CD4-positive, alpha-beta memory T cell (primary cell): Measurements from ENCODE around the gene KIAA0319L. TPM values are rescaled to one million over a fixed set of nuclear protein-coding genes. Genes with fewer than 3 reads are reported as not detected.

ENCODE experiments used
- CTCF ChIA-PET: fragments of 350-600 bp; sonication (Branson Sonifier 250); formaldehyde crosslinking; loops from one replicate; lab custom pipeline; 2021; ENCODE audit warnings: inconsistent platforms; ENCODE audit not compliant: partially characterized antibody; lab: Charles Lee
- POLR2A ChIA-PET: fragments of 350-600 bp; sonication (Branson Sonifier 250); formaldehyde crosslinking; loops from one replicate; lab custom pipeline; 2021; ENCODE audit not compliant: partially characterized antibody; lab: Charles Lee
- DNase-seq, 5 donors: peaks; one replicate each; pipeline versions ENCODE4 v3.0.0 to v3.0.0-alpha.2; 2020 to 2022; ENCODE audit warnings: mixed read lengths in 1 of 5
- H3K27ac ChIP-seq: one replicate; pipeline ENCODE4 v1.7.0; 2013; ENCODE audit warnings: low read depth, low read length
- H3K27me3 ChIP-seq: 2 replicates; pipeline ENCODE4 v1.7.0; 2013; ENCODE audit warnings: mild to moderate bottlenecking, low read length, moderate library complexity; ENCODE audit not compliant: insufficient read depth
- H3K36me3 ChIP-seq: 2 replicates; pipeline ENCODE4 v1.7.0; 2013; ENCODE audit warnings: mild to moderate bottlenecking, low read length, moderate library complexity; ENCODE audit not compliant: insufficient read depth
- H3K4me1 ChIP-seq: 2 replicates; pipeline ENCODE4 v1.7.0; 2013; ENCODE audit warnings: mild to moderate bottlenecking, low read length, moderate library complexity; ENCODE audit not compliant: insufficient read depth
- H3K4me3 ChIP-seq, 2 donors: one replicate each; pipeline ENCODE4 v1.7.0; 2013; ENCODE audit warnings: low read length in 2 of 2, mild to moderate bottlenecking in 1 of 2
- H3K9me3 ChIP-seq, 2 donors: one replicate each; pipeline ENCODE4 v1.7.0; 2013; ENCODE audit warnings: low read length in 2 of 2, control low read depth in 1 of 2; ENCODE audit not compliant: control insufficient read depth in 1 of 2
- H3K27ac Mint-ChIP-seq, 7 donors: one replicate each; pipeline ENCODE4 v1.8.0; 2020 to 2021; ENCODE audit warnings: mixed read lengths in 7 of 7, mild to moderate bottlenecking in 6 of 7, inconsistent platforms in 3 of 7, moderate library complexity in 3 of 7
- H3K27me3 Mint-ChIP-seq, 2 donors: one replicate each; pipeline ENCODE4 v1.8.0; 2020 to 2021; ENCODE audit warnings: mixed read lengths in 2 of 2
- H3K36me3 Mint-ChIP-seq, 2 donors: one replicate each; pipeline ENCODE4 v1.8.0; 2020 to 2021; ENCODE audit warnings: mixed read lengths in 2 of 2, inconsistent platforms in 1 of 2, mild to moderate bottlenecking in 1 of 2
- H3K4me1 Mint-ChIP-seq, 4 donors: one replicate each; pipeline ENCODE4 v1.8.0; 2020 to 2021; ENCODE audit warnings: mixed read lengths in 4 of 4, mild to moderate bottlenecking in 1 of 4
- H3K4me3 Mint-ChIP-seq, 8 donors: one replicate each; pipeline ENCODE4 v1.8.0; 2020 to 2021; ENCODE audit warnings: mixed read lengths in 8 of 8, mild to moderate bottlenecking in 7 of 8, moderate library complexity in 6 of 8, inconsistent platforms in 3 of 8
- H3K9me3 Mint-ChIP-seq, 8 donors: one replicate each; pipeline ENCODE4 v1.8.0; 2020 to 2021; ENCODE audit warnings: mixed read lengths in 8 of 8, mild to moderate bottlenecking in 5 of 8, inconsistent platforms in 3 of 8, moderate library complexity in 1 of 8
- intact Hi-C: fragments of 100-400 bp; cut with micrococcal nuclease; formaldehyde crosslinking; loops from one replicate; pipeline ENCODE4 v1.15.1; 2023
- polyA plus RNA-seq, 2 donors: library from polyadenylated mRNA; unstranded; fragments of 300-500 nt; fragmentation: Illumina TruSeq; gene quantifications; one replicate each; pipeline ENCODE4 v1.2.3, GENCODE V29; 2021
- total RNA-seq, 2 experiments: library from RNA; stranded (reverse); gene quantifications; one replicate each; pipeline ENCODE4 v1.2.3, GENCODE V29; 2021

The KIAA0319L gene
- total and polyA plus RNA-seq, 4 experiments from 2014 or later, result 12.7 to 82.9 (median 54.3) TPM

- Histone ChIP-seq H3K4me3 (peak overlapping the region in 1 of 2 donors; percentile 19), H3K9me3 (no peaks in the 10 kb centered on the region), H3K27ac (peak overlapping the region; percentile 52), H3K36me3 (no peaks in the 10 kb centered on the region), H3K4me1 (peaks cover 69% of the 10 kb centered on the region), H3K27me3 (no peaks in the 10 kb centered on the region)
- intact Hi-C loops, result loop anchor here (1.0 to 2.0 kb wide), 2 partner anchors 18 to 33 kb away; partner anchors contain the start of genes KIAA0319L and NCDN
- POLR2A ChIA-PET, result interaction anchor here (0.6 to 6.7 kb wide), 11 partner anchors 10 to 230 kb away, joined by 3 to 80 read pairs (median 6); partner anchors contain the start of genes KIAA0319L and NCDN
- peak overlapping the region; percentile 77 to 96 (median 94) for H3K27ac Mint-ChIP-seq
- H3K27me3 Mint-ChIP-seq, result no peaks in the 10 kb centered on the region
- peak; percentile 69 to 77 (median 71) for DNase-seq
- H3K4me1 Mint-ChIP-seq, result peaks cover 58 to 90% (median 80%) of the 10 kb centered on the region in 4 donors
- CTCF ChIA-PET, result interaction anchor here (1.4 to 12.1 kb wide), 6 partner anchors 18 to 86 kb away, joined by 3 to 195 read pairs (median 6); partner anchors contain the start of genes KIAA0319L and NCDN
- H3K4me3 Mint-ChIP-seq, result peak overlapping the region; percentile 75 to 91 (median 80)
- no peaks in the 10 kb centered on the region for H3K9me3 Mint-ChIP-seq
- peaks cover under 1 to 30% of the 10 kb centered on the region in 2 donors for H3K36me3 Mint-ChIP-seq
Observed at GRCh38 chr1:35539073-35539823, 18.0 kb downstream of the KIAA0319L start.

- Mint-ChIP-seq H3K4me3 (peak overlapping the region; percentile 18 to 88 (median 52)), H3K27ac (peak overlapping the region; percentile 77 to 94 (median 85)), H3K4me1 (peaks cover 57 to 91% (median 73%) of the 10 kb centered on the region in 4 donors), H3K36me3 (peaks cover 4 to 30% of the 10 kb centered on the region in 2 donors), H3K27me3 (no peaks in the 10 kb centered on the region), H3K9me3 (no peaks in the 10 kb centered on the region)
- Histone ChIP-seq H3K4me3 (no peak overlapping the region), H3K27me3 (no peaks in the 10 kb centered on the region), H3K4me1 (peaks cover 58% of the 10 kb centered on the region), H3K36me3 (no peaks in the 10 kb centered on the region), H3K27ac (no peak overlapping the region), H3K9me3 (no peaks in the 10 kb centered on the region)
- CTCF ChIA-PET, result interaction anchor here (1.0 to 12.1 kb wide), 6 partner anchors 21 to 239 kb away, joined by 3 to 195 read pairs (median 6); no protein-coding TSS in a partner anchor
- DNase-seq, result no peak
- intact Hi-C loops, result loop anchor here (2.0 kb wide), 1 partner anchor 19 kb away; the partner anchor contains the start of genes KIAA0319L and NCDN
- POLR2A ChIA-PET, result interaction anchor here (0.7 to 6.7 kb wide), 9 partner anchors 11 to 110 kb away, joined by 3 to 80 read pairs (median 8); partner anchors contain the start of genes KIAA0319L and NCDN
Observed at GRCh38 chr1:35537806-35538205, 19.4 kb downstream of the KIAA0319L start.

DNA sequence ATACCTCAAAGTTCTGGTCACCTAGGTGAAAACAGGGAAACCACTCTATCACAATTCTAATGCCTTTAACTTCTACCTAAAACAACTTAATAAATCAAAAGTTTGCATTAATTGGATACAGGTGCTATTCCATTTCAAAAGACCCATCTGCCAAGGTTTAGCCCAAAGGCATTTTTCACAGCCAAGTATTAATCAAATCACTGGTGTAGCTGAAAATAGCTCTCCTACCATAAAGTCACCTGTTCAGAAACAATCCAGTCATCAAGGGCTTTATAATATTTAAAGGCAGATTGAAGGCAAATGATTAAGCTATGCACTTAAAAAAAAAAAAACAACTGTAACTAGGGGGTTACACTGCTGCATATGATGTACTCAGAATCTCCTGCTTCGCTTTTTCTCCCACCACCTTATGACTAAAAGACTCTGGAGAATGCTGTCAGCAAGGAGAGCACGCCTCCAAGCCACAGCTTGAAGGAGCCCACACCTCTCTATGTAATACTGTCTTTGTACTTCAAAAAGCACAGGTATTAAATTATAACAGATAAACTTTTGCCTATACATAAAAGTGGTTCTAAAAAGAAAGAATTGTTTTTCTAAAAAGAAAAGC, 20.5 kb downstream of the KIAA0319L start:
- CTCF ChIA-PET, result interaction anchor here (1.1 to 12.1 kb wide), 10 partner anchors 8 to 179 kb away, joined by 3 to 195 read pairs (median 6); no protein-coding TSS in a partner anchor
- Histone ChIP-seq H3K27me3 (no peaks in the 10 kb centered on the region), H3K36me3 (no peaks in the 10 kb centered on the region), H3K27ac (no peak overlapping the region), H3K4me3 (no peak overlapping the region), H3K4me1 (peaks cover 56% of the 10 kb centered on the region), H3K9me3 (no peaks in the 10 kb centered on the region)
- Mint-ChIP-seq H3K4me3 (peak overlapping the region in 7 of 8 donors; percentile 40 to 68 (median 61)), H3K27ac (peak overlapping the region; percentile 77 to 94 (median 88)), H3K36me3 (peaks cover 7 to 32% of the 10 kb centered on the region in 2 donors), H3K4me1 (peaks cover 53 to 80% (median 63%) of the 10 kb centered on the region in 4 donors), H3K9me3 (no peaks in the 10 kb centered on the region), H3K27me3 (no peaks in the 10 kb centered on the region)
- POLR2A ChIA-PET, result interaction anchor here (0.9 to 6.7 kb wide), 4 partner anchors 21 to 85 kb away, joined by 4 to 80 read pairs (median 5); partner anchors contain the start of genes KIAA0319L and NCDN
- peak in 1 of 5 donors; percentile 43 for DNase-seq
- intact Hi-C loops, result no loop called here

GRCh38 chr1:35535243-35535642, 22.0 kb downstream of the KIAA0319L start:
- peaks cover 51 to 70% (median 57%) of the 10 kb centered on the region in 4 donors for H3K4me1 Mint-ChIP-seq
- H3K27ac ChIP-seq, result no peak overlapping the region
- peaks cover 7% of the 10 kb centered on the region for H3K36me3 ChIP-seq
- DNase-seq, result no peak
- POLR2A ChIA-PET, result interaction anchor here (0.9 to 1.2 kb wide), 3 partner anchors 11 to 33 kb away, joined by 3 to 5 read pairs (median 4); no protein-coding TSS in a partner anchor
- no peaks in the 10 kb centered on the region for H3K27me3 ChIP-seq
- intact Hi-C loops, result no loop called here
- no peak overlapping the region for H3K4me3 ChIP-seq
- no peaks in the 10 kb centered on the region for H3K9me3 ChIP-seq
- peak overlapping the region in 4 of 7 donors; percentile 3 to 77 (median 77) for H3K27ac Mint-ChIP-seq
- no peaks in the 10 kb centered on the region for H3K27me3 Mint-ChIP-seq
- peaks cover 49% of the 10 kb centered on the region for H3K4me1 ChIP-seq
- peaks cover 0 to 3% (median under 1%) of the 10 kb centered on the region in 8 donors for H3K9me3 Mint-ChIP-seq
- CTCF ChIA-PET, result interaction anchor here (0.6 to 12.1 kb wide), 8 partner anchors 10 to 176 kb away, joined by 3 to 195 read pairs (median 4); no protein-coding TSS in a partner anchor
- peaks cover 17 to 36% of the 10 kb centered on the region in 2 donors for H3K36me3 Mint-ChIP-seq
- H3K4me3 Mint-ChIP-seq, result peak overlapping the region in 1 of 8 donors; percentile 17

GRCh38 chr1:35533586-35533985, 23.6 kb downstream of the KIAA0319L start:
- POLR2A ChIA-PET, result no interaction called here

GRCh38 chr1:35532497-35533223, 24.5 kb downstream of the KIAA0319L start:
- H3K4me1 Mint-ChIP-seq, result peaks cover 34 to 47% (median 37%) of the 10 kb centered on the region in 4 donors
- Histone ChIP-seq H3K4me3 (no peak overlapping the region), H3K27ac (no peak overlapping the region), H3K9me3 (no peaks in the 10 kb centered on the region), H3K36me3 (peaks cover 7% of the 10 kb centered on the region), H3K4me1 (peaks cover 23% of the 10 kb centered on the region), H3K27me3 (no peaks in the 10 kb centered on the region)
- ChIA-PET CTCF (interaction anchor here (1.6 to 12.1 kb wide), 4 partner anchors 12 to 195 kb away, joined by 3 to 195 read pairs (median 11); no protein-coding TSS in a partner anchor), POLR2A (no interaction called here)
- H3K27me3 Mint-ChIP-seq, result no peaks in the 10 kb centered on the region
- intact Hi-C loops, result no loop called here
- no peak overlapping the region for H3K27ac Mint-ChIP-seq
- H3K4me3 Mint-ChIP-seq, result no peak overlapping the region
- H3K9me3 Mint-ChIP-seq, result peaks cover 0 to 11% (median 1%) of the 10 kb centered on the region in 8 donors
- peaks cover 37 to 50% of the 10 kb centered on the region in 2 donors for H3K36me3 Mint-ChIP-seq
- DNase-seq, result no peak

More at GRCh38 chr1:35533586-35533985, 23.6 kb downstream of the KIAA0319L start:
- H3K27ac ChIP-seq, result no peak overlapping the region
- no peaks in the 10 kb centered on the region for H3K27me3 ChIP-seq
- CTCF ChIA-PET, result interaction anchor here (1.6 to 12.1 kb wide), 4 partner anchors 11 to 194 kb away, joined by 3 to 195 read pairs (median 11); no protein-coding TSS in a partner anchor
- peaks cover 7% of the 10 kb centered on the region for H3K36me3 ChIP-seq
- H3K4me3 ChIP-seq, result no peak overlapping the region
- DNase-seq, result no peak
- H3K27ac Mint-ChIP-seq, result peak overlapping the region in 1 of 7 donors; percentile 25
- H3K4me1 Mint-ChIP-seq, result peaks cover 37 to 56% (median 43%) of the 10 kb centered on the region in 4 donors
- intact Hi-C loops, result no loop called here
- H3K9me3 ChIP-seq, result no peaks in the 10 kb centered on the region
- peaks cover 30 to 45% of the 10 kb centered on the region in 2 donors for H3K36me3 Mint-ChIP-seq
- H3K4me1 ChIP-seq, result peaks cover 32% of the 10 kb centered on the region
- H3K27me3 Mint-ChIP-seq, result no peaks in the 10 kb centered on the region
- H3K4me3 Mint-ChIP-seq, result no peak overlapping the region
- peaks cover 0 to 11% (median 1%) of the 10 kb centered on the region in 8 donors for H3K9me3 Mint-ChIP-seq
